Endodermal cell (in vitro differentiated cells): ENCODE results near the gene CTTNBP2NL. TPM values are rescaled to one million over a fixed set of nuclear protein-coding genes. Genes with fewer than 3 reads are reported as not detected.
A peak's percentile ranks its signal among the peaks of the same experiment; 100 is the strongest.

ENCODE experiments used
- DNase-seq: peaks from one replicate; pipeline ENCODE4 v3.0.0-alpha.2; 2017
- H3K27ac ChIP-seq: 2 replicates; pipeline ENCODE4 v1.5.1; 2013; ENCODE audit warnings: mild to moderate bottlenecking, low read depth, low read length, moderate library complexity
- H3K27me3 ChIP-seq: 2 replicates; pipeline ENCODE4 v1.6.1; 2013; ENCODE audit warnings: mild to moderate bottlenecking, low read length, moderate library complexity; ENCODE audit not compliant: insufficient read depth, control insufficient read depth, poor library complexity, severe bottlenecking
- H3K36me3 ChIP-seq: 2 replicates; pipeline ENCODE4 v1.7.0; 2013; ENCODE audit warnings: mild to moderate bottlenecking, low read length, moderate library complexity; ENCODE audit not compliant: control insufficient read depth, insufficient read depth
- H3K4me1 ChIP-seq: one replicate; pipeline ENCODE4 v1.7.0; 2013; ENCODE audit warnings: low read length; ENCODE audit not compliant: control insufficient read depth, insufficient read depth
- H3K4me3 ChIP-seq: 2 replicates; pipeline ENCODE4 v1.5.1; 2013; ENCODE audit warnings: mild to moderate bottlenecking, low read length, moderate library complexity
- H3K9ac ChIP-seq: 2 replicates; pipeline ENCODE4 v1.6.1; 2013; ENCODE audit warnings: mild to moderate bottlenecking, low read length, moderate library complexity; ENCODE audit not compliant: poor library complexity, severe bottlenecking; ENCODE audit errors: extremely low read depth
- H3K9me3 ChIP-seq: 2 replicates; pipeline ENCODE4 v1.6.1; 2013; ENCODE audit warnings: mild to moderate bottlenecking, low read length, moderate library complexity; ENCODE audit not compliant: control insufficient read depth
- H3K27ac Mint-ChIP-seq: 2 replicates; pipeline ENCODE4 v1.8.0; 2020; ENCODE audit warnings: mixed read lengths
- H3K27me3 Mint-ChIP-seq: 2 replicates; pipeline ENCODE4 v1.8.0; 2021; ENCODE audit warnings: mild to moderate bottlenecking, mixed read lengths; ENCODE audit not compliant: insufficient read depth
- H3K36me3 Mint-ChIP-seq: 2 replicates; pipeline ENCODE4 v1.8.0; 2020; ENCODE audit warnings: low read depth, mixed read lengths
- H3K4me1 Mint-ChIP-seq: 2 replicates; pipeline ENCODE4 v1.8.0; 2020; ENCODE audit warnings: mixed read lengths
- H3K4me3 Mint-ChIP-seq: 2 replicates; pipeline ENCODE4 v1.8.0; 2020; ENCODE audit warnings: mild to moderate bottlenecking, moderate library complexity, mixed read lengths
- H3K9me3 Mint-ChIP-seq: 2 replicates; pipeline ENCODE4 v1.8.0; 2020; ENCODE audit warnings: mild to moderate bottlenecking, mixed read lengths
- CTCF ChIP-seq: fragments of 200-600 bp; sonication (generic); conservative IDR thresholded peaks from 2 replicates; pipeline ENCODE4 v1.5.0; 2021; ENCODE audit warnings: antibody characterized with exemption, mild to moderate bottlenecking
- WGBS, 2 experiments: methylation state at CpG; one replicate each; pipeline versions ENCODE4 v1.1.5 to v1.1.7; 2013; ENCODE audit warnings: missing lambda C conversion rate in 2 of 2, mixed read lengths in 1 of 2; ENCODE audit not compliant: insufficient coverage in 1 of 2, insufficient read length in 1 of 2; 5-methylcytosine and 5-hydroxymethylcytosine counted together
- total RNA-seq, 2 donors: library from RNA; stranded (reverse); fragmentation: NEBNext Ultra II Directional in 1 of 2; extraction: Animal tissue kit (Norgen Biotek cat#: 25700) in 1 of 2; gene quantifications; 2 replicates in 1 of 2; 3 replicates in 1 of 2; pipeline ENCODE4 v1.2.1, GENCODE V29; 2021

The CTTNBP2NL gene
- total RNA-seq, 2 donors from 2014 or later, result 36.0 to 41.5 TPM

GRCh38 chr1:112357467-112357866, 38.5 kb upstream of the CTTNBP2NL start:
- DNase-seq, result no peak
- TF ChIP-seq CTCF, result no peak
- H3K9ac ChIP-seq, result no peak overlapping the region
- H3K27me3 Mint-ChIP-seq, result peaks cover 17% of the 10 kb centered on the region
- no peak overlapping the region for H3K27ac Mint-ChIP-seq
- no peaks in the 10 kb centered on the region for H3K4me1 ChIP-seq
- no peaks in the 10 kb centered on the region for H3K36me3 ChIP-seq
- H3K4me3 ChIP-seq, result no peak overlapping the region
- H3K36me3 Mint-ChIP-seq, result no peaks in the 10 kb centered on the region
- no peaks in the 10 kb centered on the region for H3K27me3 ChIP-seq
- no peaks in the 10 kb centered on the region for H3K4me1 Mint-ChIP-seq
- WGBS, 2 experiments, result 93 to 94% methylated on average over 5 to 6 of the region's 6 CpGs
- no peaks in the 10 kb centered on the region for H3K9me3 Mint-ChIP-seq
- H3K9me3 ChIP-seq, result no peaks in the 10 kb centered on the region
- H3K4me3 Mint-ChIP-seq, result no peak overlapping the region
- no peak overlapping the region for H3K27ac ChIP-seq

- Mint-ChIP-seq H3K27me3 (peaks cover 17% of the 10 kb centered on the region), H3K4me1 (no peaks in the 10 kb centered on the region), H3K9me3 (no peaks in the 10 kb centered on the region), H3K4me3 (no peak overlapping the region), H3K27ac (no peak overlapping the region), H3K36me3 (no peaks in the 10 kb centered on the region)
- no peak overlapping the region for H3K9ac ChIP-seq
- H3K9me3 ChIP-seq, result no peaks in the 10 kb centered on the region
- H3K27me3 ChIP-seq, result no peaks in the 10 kb centered on the region
- H3K36me3 ChIP-seq, result no peaks in the 10 kb centered on the region
- H3K27ac ChIP-seq, result no peak overlapping the region
- no peaks in the 10 kb centered on the region for H3K4me1 ChIP-seq
- 96 to 100% methylated on average over 2 to 6 of the region's 8 CpGs for WGBS, 2 experiments
- DNase-seq, result no peak
- no peak overlapping the region for H3K4me3 ChIP-seq
- TF ChIP-seq CTCF, result no peak
Measured at GRCh38 chr1:112358061-112358770, 37.8 kb upstream of the CTTNBP2NL start.

- peak; percentile 92 for DNase-seq
- no peak overlapping the region for H3K9ac ChIP-seq
- no peaks in the 10 kb centered on the region for H3K4me1 ChIP-seq
- no peaks in the 10 kb centered on the region for H3K9me3 Mint-ChIP-seq
- H3K4me3 Mint-ChIP-seq, result no peak overlapping the region
- H3K27me3 ChIP-seq, result no peaks in the 10 kb centered on the region
- H3K4me1 Mint-ChIP-seq, result no peaks in the 10 kb centered on the region
- H3K36me3 ChIP-seq, result no peaks in the 10 kb centered on the region
- H3K27me3 Mint-ChIP-seq, result peaks cover 17% of the 10 kb centered on the region
- no peaks in the 10 kb centered on the region for H3K9me3 ChIP-seq
- no peak overlapping the region for H3K27ac ChIP-seq
- WGBS, 2 experiments, result 42 to 47% methylated on average over 6 to 7 of the region's 7 CpGs
- peak; percentile 88 for TF ChIP-seq CTCF
- no peak overlapping the region for H3K4me3 ChIP-seq
- H3K27ac Mint-ChIP-seq, result no peak overlapping the region
- no peaks in the 10 kb centered on the region for H3K36me3 Mint-ChIP-seq
Measured at GRCh38 chr1:112358798-112359408, 37.1 kb upstream of the CTTNBP2NL start.
